Hematopoietic multipotent progenitor cell treated with erythropoietin and hydrocortisone succinate and interleukin-3 and kit ligand, for 17 days (in vitro differentiated cells): ENCODE measurements around the gene BLVRB.
"Not testable (repeated sequence)": the region's sequence is repeated elsewhere in the genome, so short reads cannot be mapped to it uniquely, and the experiment has no call there.

ENCODE experiments used
- DNase-seq: peaks from one replicate; pipeline ENCODE4 v3.0.0-alpha.2; 2015; ENCODE audit warnings: low spot score

The BLVRB gene

DNA sequence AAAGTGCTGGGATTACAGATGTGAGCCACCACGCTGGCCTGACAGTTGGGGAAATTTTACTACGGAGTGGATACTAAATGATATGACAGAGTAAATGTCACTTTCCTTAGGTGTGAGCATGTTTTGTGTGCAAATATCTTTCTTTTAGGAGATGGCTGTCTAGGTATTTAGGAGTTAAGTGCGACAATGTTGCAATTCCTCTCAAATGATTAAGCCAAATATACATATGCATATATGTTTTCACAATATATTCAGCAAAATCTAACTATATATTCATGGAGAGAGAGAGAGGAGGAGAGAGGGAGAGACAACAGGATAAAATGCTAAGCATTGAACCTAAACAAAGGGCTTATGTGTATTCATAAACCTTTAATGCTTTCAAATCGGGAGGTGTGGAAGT is 16.0 kb downstream of the BLVRB start:
- no peak for DNase-seq

GRCh38 chr19:40446263-40446784 is 19.2 kb downstream of the BLVRB start:
- DNase-seq, result no peak

DNA sequence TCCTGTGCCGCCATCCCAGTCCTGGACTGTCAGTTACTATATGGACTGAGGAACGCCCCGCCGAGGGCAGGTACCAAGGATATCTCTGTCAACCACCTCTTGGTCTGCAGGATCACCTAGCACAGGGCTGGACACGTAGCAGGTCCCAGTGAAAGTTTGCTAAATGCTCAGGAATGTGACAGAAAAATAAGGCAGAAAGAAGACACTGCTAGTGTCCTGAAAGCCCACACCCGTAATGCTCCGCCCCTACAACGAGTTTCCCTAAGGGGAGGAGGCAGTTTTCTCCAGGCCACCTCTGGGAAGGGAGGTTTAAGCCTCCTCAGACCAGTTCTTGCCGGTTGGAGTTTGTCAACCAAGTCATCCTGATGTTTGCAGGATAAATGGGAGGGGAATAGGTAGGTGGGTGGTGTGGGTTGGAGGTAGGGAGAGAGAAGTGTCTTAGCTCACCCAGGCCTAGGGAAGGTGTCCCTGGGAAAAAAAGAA is 19.7 kb downstream of the BLVRB start:
- DNase-seq, result peak; percentile 49

- no peak for DNase-seq
These were observed 20.7 kb downstream of the BLVRB start for GRCh38 chr19:40444825-40445312.

- peak; percentile 96 for DNase-seq
These were observed 21.3 kb downstream of the BLVRB start, which contains the start of gene SERTAD3 for GRCh38 chr19:40444000-40444824. Gene SERTAD3, minus strand, starts transcription at chr19:40444335. Its CDS starts 2,255 bp downstream, at chr19:40442080.

DNA sequence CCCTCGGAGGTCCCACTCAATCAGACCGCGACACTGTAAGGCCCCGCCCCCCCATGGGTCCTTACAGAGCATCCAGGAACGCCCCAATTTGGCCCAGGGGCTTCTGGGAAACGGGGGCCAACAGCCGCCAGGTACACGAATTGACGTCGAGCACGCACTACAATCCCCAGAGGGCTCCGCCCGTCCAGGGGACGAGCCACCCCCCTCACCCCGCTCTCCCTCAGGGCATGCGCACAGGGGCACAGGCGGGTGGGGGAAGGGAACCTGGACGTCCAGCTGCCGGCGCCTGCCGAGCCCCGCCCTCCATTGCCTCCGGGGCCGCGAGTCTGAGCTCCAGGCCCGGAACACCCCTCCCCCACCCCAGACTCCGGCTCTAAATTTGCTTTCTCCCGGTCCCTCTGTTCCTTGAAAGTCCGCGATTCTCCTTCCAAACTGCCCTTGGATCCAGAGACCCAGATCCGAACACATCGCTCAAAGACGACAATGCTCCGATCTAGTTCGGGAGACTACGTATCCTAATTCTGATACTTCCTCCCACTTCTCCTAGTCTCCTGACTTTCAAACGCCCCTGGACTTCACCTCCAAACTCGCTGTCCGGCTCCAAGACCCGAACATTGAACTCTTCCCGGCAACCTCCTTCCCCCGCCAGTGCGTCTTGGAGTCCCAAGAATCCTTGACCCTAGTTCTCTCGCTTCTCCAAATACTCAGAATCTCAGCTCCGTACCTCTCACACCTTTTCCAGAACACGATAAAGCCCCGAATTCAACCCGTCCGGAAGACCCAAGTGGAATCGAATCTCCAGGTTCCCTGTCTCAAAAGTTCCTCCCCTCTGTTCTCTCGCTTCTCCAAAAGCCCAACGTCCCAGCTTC is 22.2 kb downstream of the BLVRB start:
- peak; percentile 98 for DNase-seq

GRCh38 chr19:40442328-40443130 is 23.0 kb downstream of the BLVRB start:
- DNase-seq, result no peak

- no peak for DNase-seq
These were observed 23.8 kb downstream of the BLVRB start for GRCh38 chr19:40441719-40442253.

DNA sequence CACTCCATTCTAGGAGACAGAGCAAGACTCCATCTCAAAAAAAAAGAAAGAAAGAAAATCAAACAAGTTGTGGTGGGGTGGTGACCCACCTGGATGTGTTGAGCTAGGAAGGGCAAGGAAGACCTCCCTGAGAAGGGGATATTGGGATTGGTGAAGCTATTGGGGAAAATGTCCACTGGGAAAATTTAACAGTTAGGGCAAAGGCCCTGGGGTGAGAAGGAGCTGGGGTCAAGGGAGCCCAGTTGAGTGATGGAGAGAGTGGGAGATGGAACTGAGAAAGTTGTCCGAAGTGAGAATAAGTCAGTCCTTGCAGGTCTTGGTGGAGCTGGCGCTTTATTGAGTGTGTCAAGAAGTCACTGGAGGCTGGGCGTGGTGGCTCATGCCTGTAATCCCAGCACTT is 27.3 kb downstream of the BLVRB start:
- no peak for DNase-seq

DNA sequence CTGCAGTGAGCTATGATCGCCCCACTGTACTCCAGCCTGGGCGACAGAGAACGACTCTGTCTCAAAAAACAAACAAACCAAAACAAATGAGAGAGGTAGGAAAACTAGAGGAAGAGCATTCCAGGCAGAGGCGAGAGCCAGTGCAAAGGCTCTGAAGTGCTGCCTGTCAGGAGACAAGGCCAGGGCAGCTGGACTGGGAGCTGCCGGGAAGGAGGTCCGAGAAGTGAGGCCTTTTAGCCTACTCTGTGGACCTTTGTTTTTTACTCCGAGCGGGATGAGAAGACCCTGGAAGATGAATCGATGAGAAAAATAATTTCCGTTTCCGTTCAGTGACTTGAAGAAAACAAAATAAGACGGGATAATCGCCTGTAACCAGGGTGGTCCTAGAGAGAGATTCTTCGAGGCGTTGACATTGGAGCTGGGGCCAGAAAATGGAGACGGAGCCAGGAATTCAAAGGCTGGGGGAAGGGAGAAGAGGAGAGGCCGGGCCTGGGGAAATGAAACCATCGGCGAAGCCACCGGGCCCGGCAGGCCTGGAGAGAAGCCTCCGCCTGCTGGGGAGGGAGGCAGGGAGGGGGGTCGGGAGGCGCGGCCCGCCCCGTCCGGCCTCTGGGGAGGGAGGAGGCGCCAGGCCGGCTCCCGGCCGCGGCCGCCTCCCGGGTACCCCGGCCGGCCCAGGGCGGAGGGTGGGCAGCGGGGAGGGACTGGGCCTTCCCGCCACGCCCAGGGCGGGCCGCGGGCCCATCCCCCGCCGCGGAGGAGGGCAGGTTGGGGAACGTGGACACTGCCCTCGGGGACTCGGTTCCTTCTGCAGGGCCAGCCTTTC is 31.9 kb downstream of the BLVRB start:
- peak; percentile 82 for DNase-seq

GRCh38 chr19:40432760-40433159 is 32.8 kb downstream of the BLVRB start:
- not testable (repeated sequence) for DNase-seq

GRCh38 chr19:40431698-40432097 is 33.8 kb downstream of the BLVRB start:
- no peak for DNase-seq

DNA sequence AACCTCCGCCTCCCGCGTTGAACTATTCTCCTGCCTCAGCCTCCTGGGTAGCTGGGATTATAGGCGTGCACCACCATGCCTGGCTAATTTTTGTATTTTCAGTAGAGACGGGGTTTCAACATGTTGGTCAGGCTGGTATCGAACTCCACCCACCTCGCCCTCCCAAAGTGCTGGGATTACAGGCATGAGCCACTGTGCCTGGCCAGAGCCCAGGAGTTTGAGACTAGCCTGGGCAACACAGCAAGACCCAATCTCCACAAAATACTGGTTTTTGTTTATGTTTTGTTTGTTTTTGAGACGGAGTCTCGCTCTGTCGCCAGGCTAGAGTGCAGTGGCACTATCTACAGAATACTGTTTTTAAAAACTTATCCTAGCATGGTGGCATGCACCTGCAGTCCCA is 35.3 kb downstream of the BLVRB start:
- not testable (repeated sequence) for DNase-seq

DNA sequence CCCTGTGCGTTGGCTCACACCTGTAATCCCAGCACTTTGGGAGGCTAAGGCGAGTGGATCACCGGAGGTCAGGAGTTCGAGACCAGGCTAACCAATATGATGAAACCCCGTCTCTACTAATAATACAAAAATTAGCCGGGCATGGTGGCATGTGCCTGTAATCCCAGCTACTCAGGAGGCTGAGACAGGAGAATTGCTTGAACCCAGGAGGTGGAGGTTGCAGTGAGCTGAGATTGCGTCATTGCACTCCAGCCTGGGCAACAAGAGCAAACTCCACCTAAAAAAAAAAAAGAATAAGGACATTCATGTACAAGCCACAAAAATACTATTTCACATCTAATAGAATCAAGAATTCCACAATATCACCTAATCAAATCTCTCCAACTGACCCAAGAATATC is 37.3 kb downstream of the BLVRB start:
- not testable (repeated sequence) for DNase-seq

DNA sequence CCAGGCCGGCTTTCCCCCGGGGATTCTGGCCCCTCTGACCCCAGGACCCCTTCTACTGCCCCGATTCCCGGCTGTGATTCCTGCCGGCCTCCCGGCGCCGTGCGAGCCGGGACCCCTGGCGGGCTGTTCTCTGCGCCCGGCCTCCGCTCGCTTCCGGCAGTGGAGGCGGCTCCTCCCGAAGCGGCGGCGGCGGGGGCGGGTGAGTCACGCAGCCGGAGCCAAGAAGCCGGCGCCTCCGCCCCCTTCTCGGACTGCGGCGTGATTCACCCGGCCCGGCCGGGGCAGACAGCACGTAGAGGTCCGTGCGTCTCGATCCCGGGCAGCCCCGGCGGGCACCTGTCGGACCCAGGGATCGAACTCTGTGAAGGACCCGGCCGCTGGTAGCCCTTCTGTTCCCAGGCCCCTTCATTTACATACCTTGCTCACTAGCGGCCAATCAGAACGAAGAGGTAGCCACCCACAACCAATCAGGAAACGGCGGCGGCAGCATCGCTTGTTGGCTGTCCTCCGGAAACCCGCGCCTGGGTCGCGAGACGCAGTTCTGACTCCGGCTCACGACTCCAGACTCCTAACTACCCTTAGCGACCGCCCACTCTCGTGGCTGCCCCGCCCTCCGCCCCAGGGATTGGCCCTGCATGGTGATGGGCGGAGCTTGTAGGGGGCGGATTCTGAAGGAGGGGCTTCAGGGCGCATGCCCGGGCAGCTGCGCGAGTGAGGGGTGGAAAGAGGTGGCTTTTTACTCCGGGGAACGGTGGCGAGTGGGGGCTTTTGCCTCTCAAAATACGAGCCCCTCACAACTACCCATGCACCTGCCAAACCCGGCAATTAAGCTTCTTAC is 39.9 kb downstream of the BLVRB start, which contains the start of gene SERTAD1:
Gene SERTAD1, minus strand, starts transcription at position 543 of the 838 bp plus-strand sequence. CDS start 2,446 bp downstream, outside the sequence.
- DNase-seq, result peak; percentile 99

GRCh38 chr19:40424637-40425449 is 40.7 kb downstream of the BLVRB start:
- DNase-seq, result no peak

GRCh38 chr19:40423938-40424337 is 41.6 kb downstream of the BLVRB start:
- no peak for DNase-seq
